ENCODE measurements around the gene WNT6.

DNA sequence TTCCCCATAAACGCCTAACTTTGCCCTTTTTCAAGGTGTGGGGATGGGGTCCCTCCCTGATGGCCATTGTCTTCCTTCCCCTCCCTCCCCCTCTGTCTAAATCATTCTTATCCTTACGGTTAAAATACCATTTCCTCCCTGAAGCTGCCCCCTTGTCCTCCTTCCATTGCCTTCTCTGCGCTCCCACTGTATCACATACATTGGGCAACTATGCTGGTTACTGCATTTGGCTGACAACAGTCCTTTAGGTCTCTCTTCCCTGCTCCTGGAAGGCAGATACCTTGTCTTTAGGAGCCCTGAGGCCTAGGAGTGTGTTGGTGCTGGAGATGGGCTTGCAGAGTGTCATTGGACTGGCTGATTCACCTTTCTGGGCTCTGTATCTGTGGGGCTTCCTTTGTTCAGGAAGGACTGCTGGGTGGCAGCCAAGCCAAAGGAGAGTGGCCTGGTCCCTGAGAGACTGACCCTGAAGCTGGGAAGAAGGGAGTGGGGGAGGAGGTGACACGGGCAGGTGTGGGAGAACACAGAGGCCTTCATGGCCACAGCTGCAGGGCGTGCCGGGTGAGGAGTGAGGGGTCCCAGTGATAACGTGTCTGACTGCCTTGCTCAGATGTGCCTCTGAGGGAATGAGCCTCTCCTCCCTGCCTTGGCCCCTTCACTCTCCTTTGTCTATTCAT lies 2.2 kb downstream of the WNT6 start:
- TF ChIP-seq, protein P1, sequence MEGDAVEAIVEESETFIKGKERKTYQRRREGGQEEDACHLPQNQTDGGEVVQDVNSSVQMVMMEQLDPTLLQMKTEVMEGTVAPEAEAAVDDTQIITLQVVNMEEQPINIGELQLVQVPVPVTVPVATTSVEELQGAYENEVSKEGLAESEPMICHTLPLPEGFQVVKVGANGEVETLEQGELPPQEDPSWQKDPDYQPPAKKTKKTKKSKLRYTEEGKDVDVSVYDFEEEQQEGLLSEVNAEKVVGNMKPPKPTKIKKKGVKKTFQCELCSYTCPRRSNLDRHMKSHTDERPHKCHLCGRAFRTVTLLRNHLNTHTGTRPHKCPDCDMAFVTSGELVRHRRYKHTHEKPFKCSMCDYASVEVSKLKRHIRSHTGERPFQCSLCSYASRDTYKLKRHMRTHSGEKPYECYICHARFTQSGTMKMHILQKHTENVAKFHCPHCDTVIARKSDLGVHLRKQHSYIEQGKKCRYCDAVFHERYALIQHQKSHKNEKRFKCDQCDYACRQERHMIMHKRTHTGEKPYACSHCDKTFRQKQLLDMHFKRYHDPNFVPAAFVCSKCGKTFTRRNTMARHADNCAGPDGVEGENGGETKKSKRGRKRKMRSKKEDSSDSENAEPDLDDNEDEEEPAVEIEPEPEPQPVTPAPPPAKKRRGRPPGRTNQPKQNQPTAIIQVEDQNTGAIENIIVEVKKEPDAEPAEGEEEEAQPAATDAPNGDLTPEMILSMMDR (IDR thresholded peaks at IDR 0.05; ENCODE audit: low read length), result no peak
- TF ChIP-seq EZH2 (optimal IDR thresholded peaks at IDR 0.05; ENCODE audit: low read depth, low read length) (no peak), EZH2phosphoT487 (IDR thresholded peaks at IDR 0.05; ENCODE audit: low read length) (no peak)
